KMS-11 (cell line): ENCODE data around the gene FBXW12.

Source experiments
- H2AFZ ChIP-seq: fragments of 200-600 bp; sonication (generic); 2 replicates; pipeline ENCODE4 v1.6.1; 2016; ENCODE audit warnings: antibody characterized with exemption, mixed run types, low read depth
- H3K27ac ChIP-seq: fragments of 200-600 bp; sonication (generic); 2 replicates; pipeline ENCODE4 v1.6.1; 2016; ENCODE audit warnings: mild to moderate bottlenecking, mixed run types
- H3K27me3 ChIP-seq: fragments of 200-600 bp; sonication (generic); 2 replicates; pipeline ENCODE4 v1.6.1; 2017; ENCODE audit warnings: mild to moderate bottlenecking, low read depth, mixed run types, moderate library complexity; ENCODE audit not compliant: insufficient read depth
- H3K36me3 ChIP-seq: fragments of 200-600 bp; sonication (generic); 2 replicates; pipeline ENCODE4 v1.6.1; 2017; ENCODE audit warnings: mild to moderate bottlenecking, mixed run types; ENCODE audit not compliant: insufficient read depth
- H3K4me1 ChIP-seq: fragments of 200-600 bp; sonication (generic); 2 replicates; pipeline ENCODE4 v1.6.1; 2016; ENCODE audit warnings: mild to moderate bottlenecking, low read depth, mixed run types; ENCODE audit not compliant: poor library complexity, severe bottlenecking
- H3K4me2 ChIP-seq: fragments of 200-600 bp; sonication (generic); 2 replicates; pipeline ENCODE4 v1.7.0; 2016; ENCODE audit warnings: mild to moderate bottlenecking, mixed run types
- H3K4me3 ChIP-seq: fragments of 200-600 bp; sonication (generic); IDR thresholded peaks from 2 replicates; pipeline ENCODE4 v1.6.1; 2017; ENCODE audit warnings: low read depth, low read length, mixed read lengths; ENCODE audit not compliant: insufficient read depth
- H3K79me2 ChIP-seq: fragments of 200-600 bp; sonication (generic); 2 replicates; pipeline ENCODE4 v1.6.1; 2016; ENCODE audit warnings: low read depth, mixed run types; ENCODE audit not compliant: insufficient read depth
- H3K9ac ChIP-seq: fragments of 200-600 bp; sonication (generic); 2 replicates; pipeline ENCODE4 v1.6.1; 2016; ENCODE audit warnings: mild to moderate bottlenecking, mixed run types
- H4K20me1 ChIP-seq: fragments of 200-600 bp; sonication (generic); 2 replicates; pipeline ENCODE4 v1.6.1; 2016; ENCODE audit warnings: mild to moderate bottlenecking, mixed run types; ENCODE audit not compliant: insufficient read depth
- CTCF ChIP-seq: fragments of 200-600 bp; sonication (generic); conservative IDR thresholded peaks from 2 replicates; pipeline ENCODE4 v1.6.1; 2017; ENCODE audit warnings: low read depth, mild to moderate bottlenecking, antibody characterized with exemption, low read length, moderate library complexity, mixed read lengths

The FBXW12 gene

GRCh38 chr3:48432411-48433371, 60.7 kb downstream of the FBXW12 start:
- Histone ChIP-seq H3K4me2 (no peak overlapping the region), H3K4me1 (peaks cover 13% of the 10 kb centered on the region), H3K27ac (no peak overlapping the region), H3K27me3 (no peaks in the 10 kb centered on the region), H3K79me2 (no peaks in the 10 kb centered on the region), H2AFZ (no peak overlapping the region), H3K4me3 (no peak overlapping the region), H3K36me3 (no peaks in the 10 kb centered on the region), H3K9ac (no peak overlapping the region), H4K20me1 (no peaks in the 10 kb centered on the region)
- 0 out of 2 replicates have a peak, but pooled peaks have one; percentile 16 for TF ChIP-seq CTCF

- no peak overlapping the region for H3K27ac ChIP-seq
- no peaks in the 10 kb centered on the region for H3K79me2 ChIP-seq
- peaks cover 13% of the 10 kb centered on the region for H3K4me1 ChIP-seq
- no peak for TF ChIP-seq CTCF
- no peak overlapping the region for H3K4me2 ChIP-seq
- H3K36me3 ChIP-seq = no peaks in the 10 kb centered on the region
- no peak overlapping the region for H2AFZ ChIP-seq
- no peaks in the 10 kb centered on the region for H3K27me3 ChIP-seq
- no peaks in the 10 kb centered on the region for H4K20me1 ChIP-seq
- H3K4me3 ChIP-seq = no peak overlapping the region
- H3K9ac ChIP-seq = no peak overlapping the region
These were observed 61.6 kb downstream of the FBXW12 start for GRCh38 chr3:48433472-48434118.

GRCh38 chr3:48434591-48435222, 62.7 kb downstream of the FBXW12 start:
- H3K4me1 ChIP-seq = peaks cover 13% of the 10 kb centered on the region
- H3K27ac ChIP-seq = no peak overlapping the region
- no peaks in the 10 kb centered on the region for H3K79me2 ChIP-seq
- no peaks in the 10 kb centered on the region for H3K36me3 ChIP-seq
- H4K20me1 ChIP-seq = no peaks in the 10 kb centered on the region
- H3K4me2 ChIP-seq = no peak overlapping the region
- H3K9ac ChIP-seq = no peak overlapping the region
- H3K4me3 ChIP-seq = no peak overlapping the region
- no peak overlapping the region for H2AFZ ChIP-seq
- H3K27me3 ChIP-seq = no peaks in the 10 kb centered on the region
- no peak for TF ChIP-seq CTCF

- TF ChIP-seq CTCF = no peak
- H3K27ac ChIP-seq = no peak overlapping the region
- H3K4me3 ChIP-seq = no peak overlapping the region
- no peak overlapping the region for H3K4me2 ChIP-seq
- H3K36me3 ChIP-seq = no peaks in the 10 kb centered on the region
- H3K27me3 ChIP-seq = no peaks in the 10 kb centered on the region
- H2AFZ ChIP-seq = no peak overlapping the region
- H3K79me2 ChIP-seq = peaks cover under 1% of the 10 kb centered on the region; the same call in 1 of the 2 replicates
- H3K4me1 ChIP-seq = peaks cover 10% of the 10 kb centered on the region
- H3K9ac ChIP-seq = no peak overlapping the region
- H4K20me1 ChIP-seq = no peaks in the 10 kb centered on the region
These were observed 63.2 kb downstream of the FBXW12 start for GRCh38 chr3:48435223-48435595.
